ENCODE results near the gene TMEM242.

TMEM242 gene

GRCh38 chr6:157333956-157334355 is 10.6 kb upstream of the TMEM242 start:
- TF ChIP-seq, protein P1, sequence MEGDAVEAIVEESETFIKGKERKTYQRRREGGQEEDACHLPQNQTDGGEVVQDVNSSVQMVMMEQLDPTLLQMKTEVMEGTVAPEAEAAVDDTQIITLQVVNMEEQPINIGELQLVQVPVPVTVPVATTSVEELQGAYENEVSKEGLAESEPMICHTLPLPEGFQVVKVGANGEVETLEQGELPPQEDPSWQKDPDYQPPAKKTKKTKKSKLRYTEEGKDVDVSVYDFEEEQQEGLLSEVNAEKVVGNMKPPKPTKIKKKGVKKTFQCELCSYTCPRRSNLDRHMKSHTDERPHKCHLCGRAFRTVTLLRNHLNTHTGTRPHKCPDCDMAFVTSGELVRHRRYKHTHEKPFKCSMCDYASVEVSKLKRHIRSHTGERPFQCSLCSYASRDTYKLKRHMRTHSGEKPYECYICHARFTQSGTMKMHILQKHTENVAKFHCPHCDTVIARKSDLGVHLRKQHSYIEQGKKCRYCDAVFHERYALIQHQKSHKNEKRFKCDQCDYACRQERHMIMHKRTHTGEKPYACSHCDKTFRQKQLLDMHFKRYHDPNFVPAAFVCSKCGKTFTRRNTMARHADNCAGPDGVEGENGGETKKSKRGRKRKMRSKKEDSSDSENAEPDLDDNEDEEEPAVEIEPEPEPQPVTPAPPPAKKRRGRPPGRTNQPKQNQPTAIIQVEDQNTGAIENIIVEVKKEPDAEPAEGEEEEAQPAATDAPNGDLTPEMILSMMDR (IDR thresholded peaks at IDR 0.05; ENCODE audit: poor library complexity, severe bottlenecking), result no peak
- Histone ChIP-seq H3K36me3 (ENCODE audit: low read depth) (no peaks in the 10 kb centered on the region), H3K27ac (ENCODE audit: poor library complexity, severe bottlenecking) (no peak overlapping the region), H3K27me3 (ENCODE audit: insufficient read depth, poor library complexity, severe bottlenecking) (no peaks in the 10 kb centered on the region), H3K4me3 (ENCODE audit: severe bottlenecking) (no peak overlapping the region), H3K4me1 (ENCODE audit: insufficient read depth, poor library complexity, severe bottlenecking) (peaks cover 14% of the 10 kb centered on the region), H3K9me3 (ENCODE audit: severe bottlenecking) (no peaks in the 10 kb centered on the region)
- DNase-seq (ENCODE audit: low spot score) (no peak), ATAC-seq (ENCODE audit: low read depth) (no peak)

- no peaks in the 10 kb centered on the region for H3K9me3 ChIP-seq (ENCODE audit: severe bottlenecking)
- no peaks in the 10 kb centered on the region for H3K36me3 ChIP-seq (ENCODE audit: low read depth)
- DNase-seq (ENCODE audit: low spot score) (no peak), ATAC-seq (ENCODE audit: low read depth) (no peak)
- peaks cover 19% of the 10 kb centered on the region for H3K4me1 ChIP-seq (ENCODE audit: insufficient read depth, poor library complexity, severe bottlenecking)
- H3K27ac ChIP-seq (ENCODE audit: poor library complexity, severe bottlenecking), result no peak overlapping the region
- H3K27me3 ChIP-seq (ENCODE audit: insufficient read depth, poor library complexity, severe bottlenecking), result no peaks in the 10 kb centered on the region
- TF ChIP-seq, protein P1 (IDR thresholded peaks at IDR 0.05; ENCODE audit: poor library complexity, severe bottlenecking), result no peak
- no peak overlapping the region for H3K4me3 ChIP-seq (ENCODE audit: severe bottlenecking)
Observed at GRCh38 chr6:157333537-157333936, 10.2 kb upstream of the TMEM242 start.

DNA sequence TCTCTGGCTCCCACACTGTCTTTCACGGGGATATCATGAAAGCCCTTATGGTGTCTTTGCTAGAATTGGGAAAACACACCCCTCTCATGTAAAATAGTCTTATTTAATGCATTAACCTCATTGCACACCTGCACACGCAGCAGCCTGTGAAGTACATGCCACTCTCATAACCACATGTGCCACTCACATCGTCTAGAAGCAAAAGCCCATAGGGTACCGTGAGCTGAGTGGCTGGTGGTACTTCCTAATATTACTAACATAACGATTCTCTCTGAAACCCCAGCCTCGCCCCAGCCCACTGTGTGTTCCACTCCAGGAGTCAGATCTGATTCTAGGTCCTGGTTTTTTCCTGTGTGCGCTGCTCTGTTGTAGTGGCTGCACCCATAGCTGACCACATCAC is 9.5 kb upstream of the TMEM242 start:
- no peak overlapping the region for H3K4me3 ChIP-seq (ENCODE audit: severe bottlenecking)
- no peaks in the 10 kb centered on the region for H3K36me3 ChIP-seq (ENCODE audit: low read depth)
- H3K27me3 ChIP-seq (ENCODE audit: insufficient read depth, poor library complexity, severe bottlenecking), result no peaks in the 10 kb centered on the region
- H3K27ac ChIP-seq (ENCODE audit: poor library complexity, severe bottlenecking), result no peak overlapping the region
- TF ChIP-seq, protein P1 (IDR thresholded peaks at IDR 0.05; ENCODE audit: poor library complexity, severe bottlenecking), result no peak
- DNase-seq (ENCODE audit: low spot score) (no peak), ATAC-seq (ENCODE audit: low read depth) (no peak)
- peaks cover 26% of the 10 kb centered on the region for H3K4me1 ChIP-seq (ENCODE audit: insufficient read depth, poor library complexity, severe bottlenecking)
- no peaks in the 10 kb centered on the region for H3K9me3 ChIP-seq (ENCODE audit: severe bottlenecking)

GRCh38 chr6:157330831-157331230 is 7.5 kb upstream of the TMEM242 start:
- ATAC-seq (ENCODE audit: low read depth), result no peak
- Histone ChIP-seq H3K36me3 (ENCODE audit: low read depth) (no peaks in the 10 kb centered on the region), H3K4me1 (ENCODE audit: insufficient read depth, poor library complexity, severe bottlenecking) (peaks cover 27% of the 10 kb centered on the region), H3K9me3 (ENCODE audit: severe bottlenecking) (no peaks in the 10 kb centered on the region), H3K27me3 (ENCODE audit: insufficient read depth, poor library complexity, severe bottlenecking) (no peaks in the 10 kb centered on the region), H3K27ac (ENCODE audit: poor library complexity, severe bottlenecking) (no peak overlapping the region), H3K4me3 (ENCODE audit: severe bottlenecking) (no peak overlapping the region)
- DNase-seq (ENCODE audit: low spot score), result no peak
- TF ChIP-seq, protein P1 (IDR thresholded peaks at IDR 0.05; ENCODE audit: poor library complexity, severe bottlenecking), result no peak

GRCh38 chr6:157329829-157330228 is 6.5 kb upstream of the TMEM242 start:
- H3K4me1 ChIP-seq (ENCODE audit: insufficient read depth, poor library complexity, severe bottlenecking), result peaks cover 27% of the 10 kb centered on the region
- no peak overlapping the region for H3K4me3 ChIP-seq (ENCODE audit: severe bottlenecking)
- no peaks in the 10 kb centered on the region for H3K36me3 ChIP-seq (ENCODE audit: low read depth)
- no peak for DNase-seq (ENCODE audit: low spot score)
- H3K27me3 ChIP-seq (ENCODE audit: insufficient read depth, poor library complexity, severe bottlenecking), result no peaks in the 10 kb centered on the region
- ATAC-seq (ENCODE audit: low read depth), result peak; percentile 86
- peak overlapping the region; percentile 75 for H3K27ac ChIP-seq (ENCODE audit: poor library complexity, severe bottlenecking)
- TF ChIP-seq, protein P1 (IDR thresholded peaks at IDR 0.05; ENCODE audit: poor library complexity, severe bottlenecking), result no peak
- no peaks in the 10 kb centered on the region for H3K9me3 ChIP-seq (ENCODE audit: severe bottlenecking)

All from RWPE2 (cell line).